Central memory CD8-positive, alpha-beta T cell (primary cell): ENCODE data around the gene KIF23.
A peak's percentile ranks its signal among the peaks of the same experiment; 100 is the strongest.

Experiments used
- ATAC-seq: fragments of 150-1000 bp; cut with Tn5 transposase; replicated peaks from 2 replicates; pipeline ENCODE4 v1.10.0; 2022; ENCODE audit warnings: mild to moderate bottlenecking, moderate FRiP score, moderate number of reproducible peaks; ENCODE audit not compliant: poor library complexity, severe bottlenecking; ENCODE audit errors: extremely low read depth
- DNase-seq, 2 donors: peaks; one replicate each; pipeline ENCODE4 v3.0.0; 2021; ENCODE audit warnings: low spot score in 2 of 2
- H3K27ac Mint-ChIP-seq: one replicate; pipeline ENCODE4 v1.8.0; 2022; ENCODE audit warnings: low read depth, mild to moderate bottlenecking, moderate library complexity, mixed read lengths
- H3K27me3 Mint-ChIP-seq: one replicate; pipeline ENCODE4 v1.8.0; 2022; ENCODE audit warnings: mixed read lengths
- H3K36me3 Mint-ChIP-seq: one replicate; pipeline ENCODE4 v1.8.0; 2022; ENCODE audit warnings: mild to moderate bottlenecking, moderate library complexity, mixed read lengths; ENCODE audit not compliant: insufficient read depth
- H3K4me1 Mint-ChIP-seq: one replicate; pipeline ENCODE4 v1.8.0; 2022; ENCODE audit warnings: mixed read lengths
- H3K4me3 Mint-ChIP-seq: one replicate; pipeline ENCODE4 v1.8.0; 2022; ENCODE audit warnings: mild to moderate bottlenecking, moderate library complexity, mixed read lengths
- H3K9me3 Mint-ChIP-seq: one replicate; pipeline ENCODE4 v1.8.0; 2022; ENCODE audit warnings: mixed read lengths

KIF23 gene

DNA sequence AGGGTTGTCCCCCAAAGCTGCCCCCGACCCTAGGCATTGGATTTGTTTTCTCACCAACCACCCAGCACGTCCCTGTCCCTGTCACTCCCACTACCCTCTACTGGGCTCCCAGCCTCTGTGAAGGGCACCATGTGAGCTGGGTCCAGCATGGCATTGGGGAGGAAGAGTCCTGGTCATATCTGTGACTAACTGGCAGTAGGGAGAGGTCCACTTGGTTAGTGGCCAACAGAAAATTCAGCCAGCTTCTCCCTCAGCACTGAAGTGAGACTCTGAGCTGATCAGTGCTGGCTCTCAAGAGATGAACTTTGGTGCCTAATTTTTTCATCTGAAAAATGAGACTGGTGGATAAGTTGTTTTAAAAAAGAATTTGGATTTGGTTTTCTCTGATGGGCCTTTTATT lies 11.3 kb upstream of the KIF23 start:
- H3K36me3 Mint-ChIP-seq = no peaks in the 10 kb centered on the region
- no peak overlapping the region for H3K4me3 Mint-ChIP-seq
- no peaks in the 10 kb centered on the region for H3K4me1 Mint-ChIP-seq
- H3K9me3 Mint-ChIP-seq = no peaks in the 10 kb centered on the region
- H3K27ac Mint-ChIP-seq = no peak overlapping the region
- H3K27me3 Mint-ChIP-seq = no peaks in the 10 kb centered on the region
- no peak for ATAC-seq
- no peak for DNase-seq

DNA sequence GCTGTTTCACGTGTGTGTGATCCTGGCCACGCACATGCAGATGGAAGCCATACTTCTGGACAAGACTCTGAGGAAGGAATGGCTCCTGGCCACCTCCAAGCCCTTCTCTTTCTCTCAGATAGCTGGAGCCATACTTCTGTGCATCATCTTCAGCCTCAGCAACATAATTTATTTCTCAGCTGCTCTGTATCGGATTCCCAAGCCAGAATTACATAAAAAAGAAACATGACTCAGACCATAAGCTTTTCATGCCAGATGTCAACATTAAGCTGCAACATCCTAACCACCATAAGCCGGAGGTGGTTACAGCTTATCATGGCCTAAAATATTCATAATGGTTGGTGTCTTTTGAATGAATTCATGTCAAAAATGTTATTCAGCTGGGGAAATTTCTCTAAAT lies 10.6 kb upstream of the KIF23 start:
- no peaks in the 10 kb centered on the region for H3K27me3 Mint-ChIP-seq
- H3K36me3 Mint-ChIP-seq = no peaks in the 10 kb centered on the region
- ATAC-seq (no peak), DNase-seq (no peak)
- no peak overlapping the region for H3K27ac Mint-ChIP-seq
- H3K4me3 Mint-ChIP-seq = no peak overlapping the region
- H3K9me3 Mint-ChIP-seq = no peaks in the 10 kb centered on the region
- no peaks in the 10 kb centered on the region for H3K4me1 Mint-ChIP-seq

DNA sequence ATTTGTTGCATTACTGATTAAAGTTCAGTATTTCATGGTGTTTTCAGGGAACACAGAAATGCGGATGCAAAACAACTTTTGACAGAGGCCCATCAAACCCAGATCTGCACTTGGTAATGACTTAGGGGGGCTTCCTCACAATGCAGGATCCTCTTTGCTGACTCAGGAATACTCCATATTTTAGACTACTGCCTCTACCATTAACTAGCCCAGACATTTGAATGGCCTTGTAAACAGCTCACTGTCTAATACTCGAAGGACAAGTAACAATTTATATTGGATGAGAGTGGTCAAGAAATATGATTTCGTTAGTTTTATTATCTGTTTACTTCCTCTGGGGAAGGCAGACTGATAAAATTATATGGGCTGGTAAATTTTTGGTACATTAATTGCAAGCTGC lies 9.0 kb upstream of the KIF23 start:
- ATAC-seq = no peak
- no peak for DNase-seq
- no peaks in the 10 kb centered on the region for H3K27me3 Mint-ChIP-seq
- no peak overlapping the region for H3K4me3 Mint-ChIP-seq
- no peak overlapping the region for H3K27ac Mint-ChIP-seq
- no peaks in the 10 kb centered on the region for H3K9me3 Mint-ChIP-seq
- no peaks in the 10 kb centered on the region for H3K36me3 Mint-ChIP-seq
- H3K4me1 Mint-ChIP-seq = no peaks in the 10 kb centered on the region

DNA sequence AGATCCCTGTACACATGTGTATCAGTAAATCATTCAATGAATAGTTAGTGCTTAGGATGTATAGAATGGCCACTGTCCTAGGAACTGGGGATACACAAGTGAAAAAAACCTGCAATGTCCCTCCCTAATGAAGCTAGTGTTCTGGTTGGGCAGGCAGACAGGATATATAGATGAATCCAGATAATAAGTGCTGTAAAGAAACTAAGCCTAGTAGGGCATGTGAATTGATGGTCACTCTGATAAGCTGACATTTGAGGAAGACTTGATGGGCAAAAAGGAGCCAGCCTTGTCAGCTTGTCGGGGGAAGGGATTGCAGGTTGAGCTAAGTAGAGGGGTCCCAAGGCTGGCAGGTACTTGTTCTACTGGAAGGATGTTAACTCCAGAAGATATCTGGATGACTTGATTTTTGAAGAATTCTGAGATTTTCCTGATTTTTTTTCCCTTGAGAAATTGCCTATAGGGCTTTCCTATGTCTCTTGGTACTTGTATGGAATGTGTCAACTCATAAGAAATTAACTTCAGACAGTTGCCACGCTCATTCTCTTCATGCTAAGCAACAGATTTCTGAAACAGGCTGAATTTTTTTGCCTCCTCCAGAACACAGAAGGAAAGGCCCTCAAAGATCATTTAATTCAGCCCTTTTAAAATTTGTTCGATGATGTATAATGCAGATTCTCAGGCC lies 6.3 kb upstream of the KIF23 start:
- H3K36me3 Mint-ChIP-seq = no peaks in the 10 kb centered on the region
- no peak overlapping the region for H3K4me3 Mint-ChIP-seq

DNA sequence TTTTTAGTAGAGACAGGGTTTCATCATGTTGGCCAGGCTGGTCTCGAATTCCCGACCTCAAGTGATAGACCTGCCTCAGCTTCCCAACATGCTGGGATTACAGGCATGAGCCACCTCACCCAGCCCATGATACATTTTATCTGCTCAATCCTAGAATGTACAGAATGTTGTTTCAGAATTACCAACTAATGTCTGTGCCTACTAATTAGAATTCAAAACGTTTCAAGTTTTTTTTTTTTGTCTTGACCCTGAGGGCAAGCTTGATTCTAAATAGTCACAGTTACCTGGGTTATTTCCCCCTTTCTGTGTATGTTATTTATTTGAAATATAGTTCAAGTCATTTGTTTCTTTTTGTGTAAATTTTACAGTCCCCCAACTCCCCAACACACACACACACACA lies 5.3 kb upstream of the KIF23 start:
- no peaks in the 10 kb centered on the region for H3K9me3 Mint-ChIP-seq
- no peak overlapping the region for H3K27ac Mint-ChIP-seq
- no peak overlapping the region for H3K4me3 Mint-ChIP-seq
- H3K36me3 Mint-ChIP-seq = peaks cover under 1% of the 10 kb centered on the region
- ATAC-seq (no peak), DNase-seq (no peak)
- H3K27me3 Mint-ChIP-seq = no peaks in the 10 kb centered on the region
- peaks cover 2% of the 10 kb centered on the region for H3K4me1 Mint-ChIP-seq

More for the DNA sequence above, 6.3 kb upstream of the KIF23 start:
- Mint-ChIP-seq H3K27ac (no peak overlapping the region), H3K27me3 (no peaks in the 10 kb centered on the region), H3K9me3 (no peaks in the 10 kb centered on the region), H3K4me1 (no peaks in the 10 kb centered on the region)
- ATAC-seq = no peak
- DNase-seq = no peak

DNA sequence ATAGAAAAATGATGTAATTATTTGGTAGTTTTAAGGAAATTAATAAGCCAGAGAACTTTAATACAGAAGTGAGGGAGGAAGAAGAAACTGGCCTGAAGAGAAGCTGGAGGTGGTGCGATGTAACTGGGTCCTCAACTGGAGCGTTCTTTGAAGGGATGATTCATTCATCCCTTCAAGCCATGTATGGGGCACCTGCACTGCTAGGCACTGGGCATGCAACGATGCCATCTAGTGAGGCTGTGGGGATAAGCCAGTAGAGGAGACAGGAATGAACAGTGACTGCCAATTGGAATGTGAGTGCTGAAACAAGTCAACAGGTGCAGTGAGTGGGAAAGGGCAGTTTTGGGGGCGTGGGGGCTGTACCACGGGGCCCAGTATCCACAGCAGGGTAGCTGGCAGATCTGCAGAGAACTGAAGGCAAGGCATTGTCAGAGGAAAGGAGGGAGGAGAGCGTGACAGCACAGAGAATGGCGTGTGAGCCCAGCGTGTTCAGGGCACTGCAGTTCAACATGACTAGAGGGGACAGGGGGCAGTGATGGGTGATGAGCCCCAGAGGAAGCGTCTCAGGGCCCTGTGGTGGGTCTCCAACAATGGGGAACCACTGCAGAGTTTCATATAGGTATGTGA lies 3.8 kb upstream of the KIF23 start:
- no peaks in the 10 kb centered on the region for H3K9me3 Mint-ChIP-seq
- peaks cover 7% of the 10 kb centered on the region for H3K4me1 Mint-ChIP-seq
- ATAC-seq (no peak), DNase-seq (no peak)
- H3K27ac Mint-ChIP-seq = no peak overlapping the region
- H3K27me3 Mint-ChIP-seq = no peaks in the 10 kb centered on the region
- no peak overlapping the region for H3K4me3 Mint-ChIP-seq
- peaks cover 5% of the 10 kb centered on the region for H3K36me3 Mint-ChIP-seq

DNA sequence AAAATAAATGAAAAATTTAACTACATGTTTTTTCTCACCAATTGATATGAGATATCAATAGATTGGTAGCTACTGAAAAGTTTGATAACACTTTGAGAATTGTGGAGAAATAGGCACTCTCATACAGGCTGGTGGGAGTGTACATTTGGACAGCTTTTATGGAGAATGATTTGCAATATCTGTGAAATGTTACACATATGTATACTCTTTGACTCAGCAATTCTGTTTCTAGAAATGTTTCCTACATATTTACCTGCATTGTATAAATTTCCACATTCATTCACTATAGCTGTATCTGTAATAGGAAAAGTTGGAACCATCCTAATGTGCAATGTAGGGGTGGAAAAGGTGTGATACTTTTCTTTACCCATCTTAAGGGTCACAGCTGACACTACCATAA lies 1.9 kb upstream of the KIF23 start:
- H3K27ac Mint-ChIP-seq = no peak overlapping the region
- peaks cover 5% of the 10 kb centered on the region for H3K36me3 Mint-ChIP-seq
- H3K4me1 Mint-ChIP-seq = peaks cover 7% of the 10 kb centered on the region

DNA sequence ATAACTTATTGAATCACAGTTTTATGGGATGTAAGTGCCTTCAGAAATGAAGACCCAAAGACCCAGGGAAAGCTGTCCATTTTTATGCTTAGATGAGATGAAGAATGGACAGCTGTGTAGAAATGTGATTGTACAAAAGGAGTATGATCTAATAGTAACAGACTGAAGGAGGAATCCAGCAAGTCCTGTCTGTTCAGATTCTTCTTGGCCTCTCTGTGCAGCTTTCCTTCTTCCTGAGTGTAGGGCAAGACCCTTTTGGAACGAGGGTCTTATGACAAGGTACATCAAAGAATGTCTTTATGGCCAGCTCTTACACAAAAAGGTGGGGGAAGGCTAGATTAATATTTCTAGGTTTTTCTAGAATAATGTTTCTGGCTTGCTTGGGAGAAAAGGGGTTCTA lies 1.4 kb upstream of the KIF23 start:
- peaks cover 5% of the 10 kb centered on the region for H3K36me3 Mint-ChIP-seq
- H3K27me3 Mint-ChIP-seq = no peaks in the 10 kb centered on the region
- DNase-seq (no peak), ATAC-seq (no peak)
- peaks cover 7% of the 10 kb centered on the region for H3K4me1 Mint-ChIP-seq
- no peak overlapping the region for H3K27ac Mint-ChIP-seq
- H3K4me3 Mint-ChIP-seq = no peak overlapping the region
- no peaks in the 10 kb centered on the region for H3K9me3 Mint-ChIP-seq

More for the DNA sequence above, 1.9 kb upstream of the KIF23 start:
- H3K4me3 Mint-ChIP-seq = no peak overlapping the region
- DNase-seq (no peak), ATAC-seq (no peak)
- H3K9me3 Mint-ChIP-seq = no peaks in the 10 kb centered on the region
- no peaks in the 10 kb centered on the region for H3K27me3 Mint-ChIP-seq

DNA sequence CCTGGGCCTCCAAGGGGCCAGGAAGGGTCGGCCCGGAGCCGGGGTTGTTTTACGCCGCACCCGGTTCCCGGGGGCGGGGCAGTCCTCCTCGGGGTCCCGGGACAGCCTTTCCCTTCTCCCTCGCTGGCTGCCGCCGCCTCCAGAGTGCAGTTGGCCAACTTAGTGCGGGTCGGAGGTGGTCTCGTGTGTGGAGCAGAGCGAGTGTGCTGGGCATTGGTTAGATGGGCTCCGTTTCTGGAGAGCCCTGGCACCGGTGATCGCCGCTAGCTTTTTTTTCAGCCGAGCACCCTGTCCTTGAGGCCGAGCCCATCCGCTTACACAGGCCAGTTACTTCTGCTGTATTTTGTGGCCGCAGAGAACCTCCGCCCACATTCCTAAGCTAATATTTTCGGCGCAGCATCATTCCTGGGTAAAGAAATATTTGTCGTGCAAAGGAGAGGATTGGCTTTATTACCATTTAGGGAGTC lies 585 bp downstream of the KIF23 start:
- DNase-seq (no peak), ATAC-seq (no peak)
- Mint-ChIP-seq H3K36me3 (peaks cover 5% of the 10 kb centered on the region), H3K4me3 (peak overlapping the region; percentile 81), H3K4me1 (peaks cover 12% of the 10 kb centered on the region), H3K27me3 (no peaks in the 10 kb centered on the region), H3K9me3 (no peaks in the 10 kb centered on the region), H3K27ac (no peak overlapping the region)

DNA sequence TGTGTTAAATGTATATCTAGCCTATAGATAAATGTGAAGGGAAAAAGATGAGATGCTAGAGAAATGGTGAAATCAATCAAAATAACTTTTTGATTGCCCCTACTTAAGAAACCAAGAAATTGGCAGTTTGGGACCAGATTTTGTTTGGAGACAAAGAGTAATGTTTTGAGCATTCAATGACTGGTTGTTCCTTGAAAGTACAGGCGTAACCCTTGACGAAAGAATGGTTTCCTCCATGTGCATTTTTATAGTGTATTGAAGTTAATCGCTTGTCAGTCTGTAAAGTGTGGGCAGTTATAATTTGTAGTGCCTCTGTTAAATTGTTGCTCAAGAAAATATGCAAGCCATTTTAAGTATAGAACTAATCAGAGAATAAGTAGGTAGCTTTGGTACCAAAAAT lies 1.2 kb downstream of the KIF23 start:
- Mint-ChIP-seq H3K27me3 (no peaks in the 10 kb centered on the region), H3K9me3 (no peaks in the 10 kb centered on the region), H3K4me1 (peaks cover 13% of the 10 kb centered on the region), H3K36me3 (peaks cover 5% of the 10 kb centered on the region), H3K27ac (no peak overlapping the region), H3K4me3 (peak overlapping the region; percentile 81)
- no peak for ATAC-seq
- no peak for DNase-seq

DNA sequence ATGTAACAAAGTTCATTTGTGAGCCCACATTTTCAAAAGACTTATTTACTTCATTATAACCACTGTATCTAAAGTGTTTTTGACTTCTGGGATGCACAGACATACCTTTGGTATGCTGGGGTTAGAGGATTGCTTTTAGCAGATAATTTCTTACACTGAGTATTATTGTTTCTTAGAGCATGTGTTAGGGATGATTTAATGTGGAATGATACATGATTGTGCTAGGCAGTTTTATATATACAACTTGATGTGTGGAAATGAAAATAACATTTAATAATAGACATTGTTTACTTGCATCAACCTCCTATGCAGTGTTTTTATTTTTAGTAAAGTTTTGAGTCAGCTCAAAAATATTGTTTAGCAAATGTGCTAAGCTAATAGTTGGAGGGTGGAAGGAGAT lies 3.4 kb downstream of the KIF23 start:
- no peaks in the 10 kb centered on the region for H3K9me3 Mint-ChIP-seq
- no peak overlapping the region for H3K27ac Mint-ChIP-seq
- no peak overlapping the region for H3K4me3 Mint-ChIP-seq
- peaks cover 13% of the 10 kb centered on the region for H3K4me1 Mint-ChIP-seq
- no peak for ATAC-seq
- no peaks in the 10 kb centered on the region for H3K27me3 Mint-ChIP-seq
- no peak for DNase-seq
- peaks cover 5% of the 10 kb centered on the region for H3K36me3 Mint-ChIP-seq

DNA sequence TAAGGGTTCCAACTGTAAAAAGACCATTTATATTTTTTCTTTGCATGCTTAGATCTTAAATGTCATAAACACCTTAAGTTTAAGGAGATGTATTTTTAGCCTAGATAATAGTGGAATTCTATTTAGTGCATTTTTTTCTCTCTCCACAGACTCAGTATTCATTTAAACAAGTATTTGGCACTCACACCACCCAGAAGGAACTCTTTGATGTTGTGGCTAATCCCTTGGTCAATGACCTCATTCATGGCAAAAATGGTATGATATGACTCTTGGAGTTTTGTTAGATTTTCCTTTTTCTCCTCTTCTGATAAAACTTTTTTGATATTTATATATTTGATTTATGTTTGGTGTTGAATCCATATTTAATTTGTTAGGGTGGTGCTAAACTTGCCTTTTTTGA lies 7.3 kb downstream of the KIF23 start:
- Mint-ChIP-seq H3K27ac (no peak overlapping the region), H3K4me3 (no peak overlapping the region), H3K4me1 (peaks cover 6% of the 10 kb centered on the region), H3K9me3 (no peaks in the 10 kb centered on the region), H3K36me3 (no peaks in the 10 kb centered on the region), H3K27me3 (no peaks in the 10 kb centered on the region)
- ATAC-seq = no peak
- no peak for DNase-seq

DNA sequence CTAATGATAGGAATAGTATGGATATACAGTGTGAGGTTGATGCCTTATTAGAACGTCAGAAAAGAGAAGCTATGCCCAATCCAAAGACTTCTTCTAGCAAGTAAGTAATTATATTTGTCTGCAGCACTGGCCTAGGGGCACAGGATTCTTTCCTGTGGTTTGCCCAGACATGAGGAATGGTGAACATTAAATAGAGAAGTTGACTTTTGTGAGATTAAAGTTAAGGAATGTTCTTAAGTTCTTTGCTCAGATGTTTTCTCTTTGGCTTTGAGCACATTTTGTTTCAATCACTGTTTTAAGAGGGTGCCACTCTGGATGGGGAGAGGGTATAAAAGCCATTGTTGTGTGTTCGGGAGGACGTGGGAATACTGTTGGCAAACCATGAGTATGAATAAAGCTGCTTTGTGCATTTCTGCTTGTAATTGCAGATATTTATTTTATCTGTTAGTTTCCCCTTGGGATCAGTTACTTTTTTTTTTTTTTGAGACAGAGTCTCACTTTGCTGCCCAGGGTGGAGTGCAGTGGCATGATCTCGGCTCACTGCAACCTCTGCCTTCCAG lies 8.3 kb downstream of the KIF23 start:
- H3K27me3 Mint-ChIP-seq = no peaks in the 10 kb centered on the region
- peaks cover 3% of the 10 kb centered on the region for H3K36me3 Mint-ChIP-seq
- no peak overlapping the region for H3K27ac Mint-ChIP-seq
- no peak overlapping the region for H3K4me3 Mint-ChIP-seq
- H3K4me1 Mint-ChIP-seq = peaks cover 6% of the 10 kb centered on the region
- ATAC-seq = no peak
- no peaks in the 10 kb centered on the region for H3K9me3 Mint-ChIP-seq
- DNase-seq = no peak
